GM19468 (cell line): ENCODE results near the gene RBBP9.
"Not testable (repeated sequence)": the region's sequence is repeated elsewhere in the genome, so short reads cannot be mapped to it uniquely, and the experiment has no call there.

Source experiments
- ATAC-seq: cut with Tn5 transposase; IDR thresholded peaks from one replicate; pipeline ENCODE4 v1.9.1; 2021; ENCODE audit warnings: mild to moderate bottlenecking, moderate library complexity, moderate number of reproducible peaks; ENCODE audit not compliant: unreplicated experiment; ENCODE audit errors: extremely low read depth

The RBBP9 gene

GRCh38 chr20:18496740-18497592 is at the start of gene RBBP9:
Gene RBBP9, minus strand, starts transcription at chr20:18497225. Its CDS starts 58 bp downstream, at chr20:18497167.
- peak; percentile 93 for ATAC-seq

GRCh38 chr20:18545566-18545965 is 48.5 kb upstream of the RBBP9 start:
- no peak for ATAC-seq

GRCh38 chr20:18543932-18544331 is 46.9 kb upstream of the RBBP9 start:
- ATAC-seq, result no peak

GRCh38 chr20:18543216-18543615 is 46.2 kb upstream of the RBBP9 start:
- no peak for ATAC-seq

GRCh38 chr20:18541741-18542140 is 44.7 kb upstream of the RBBP9 start:
- no peak for ATAC-seq

- ATAC-seq, result no peak
Measured at GRCh38 chr20:18537651-18538050, 40.6 kb upstream of the RBBP9 start.

GRCh38 chr20:18533978-18534644 is 37.1 kb upstream of the RBBP9 start:
- no peak for ATAC-seq

- no peak for ATAC-seq
Measured at GRCh38 chr20:18533491-18533890, 36.5 kb upstream of the RBBP9 start.

GRCh38 chr20:18532626-18533025 is 35.6 kb upstream of the RBBP9 start:
- ATAC-seq, result no peak

- ATAC-seq, result no peak
Measured at GRCh38 chr20:18529041-18529440, 32.0 kb upstream of the RBBP9 start.

- no peak for ATAC-seq
Measured at GRCh38 chr20:18527836-18528235, 30.8 kb upstream of the RBBP9 start.

GRCh38 chr20:18527339-18527738 is 30.3 kb upstream of the RBBP9 start:
- no peak for ATAC-seq

- ATAC-seq, result not testable (repeated sequence)
Measured at GRCh38 chr20:18526761-18527160, 29.7 kb upstream of the RBBP9 start.

- no peak for ATAC-seq
Measured at GRCh38 chr20:18524646-18525045, 27.6 kb upstream of the RBBP9 start.

GRCh38 chr20:18523066-18523465 is 26.0 kb upstream of the RBBP9 start:
- no peak for ATAC-seq

- ATAC-seq, result not testable (repeated sequence)
Measured at GRCh38 chr20:18522066-18522465, 25.0 kb upstream of the RBBP9 start.

GRCh38 chr20:18515973-18516372 is 18.9 kb upstream of the RBBP9 start:
- ATAC-seq, result no peak

GRCh38 chr20:18514127-18514526 is 17.1 kb upstream of the RBBP9 start:
- ATAC-seq, result no peak

GRCh38 chr20:18513208-18513607 is 16.2 kb upstream of the RBBP9 start:
- ATAC-seq, result no peak

GRCh38 chr20:18511571-18511970 is 14.5 kb upstream of the RBBP9 start:
- ATAC-seq, result no peak
